Parathyroid adenoma (tissue), 2 donors: Measurements from ENCODE around the gene WNT16.
"Not testable (repeated sequence)": the region's sequence is repeated elsewhere in the genome, so short reads cannot be mapped to it uniquely, and the experiment has no call there.

ENCODE experiments used
- H2AFZ ChIP-seq: fragments of 300-600 bp; sonication (generic); one replicate; pipeline ENCODE4 v1.7.0; 2017; ENCODE audit warnings: antibody characterized with exemption, mild to moderate bottlenecking
- H3K27ac ChIP-seq: fragments of 300-600 bp; sonication (generic); one replicate; pipeline ENCODE4 v1.7.0; 2017
- H3K27me3 ChIP-seq: fragments of 300-600 bp; sonication (generic); one replicate; pipeline ENCODE4 v1.7.0; 2017; ENCODE audit warnings: low read length; ENCODE audit not compliant: control insufficient read depth, insufficient read depth
- H3K36me3 ChIP-seq: fragments of 300-600 bp; sonication (generic); one replicate; pipeline ENCODE4 v1.7.0; 2017; ENCODE audit warnings: low read length; ENCODE audit not compliant: control insufficient read depth, insufficient read depth
- H3K4me1 ChIP-seq: fragments of 300-600 bp; sonication (generic); one replicate; pipeline ENCODE4 v1.7.0; 2017; ENCODE audit warnings: control low read depth
- H3K4me2 ChIP-seq: fragments of 300-600 bp; sonication (generic); one replicate; pipeline ENCODE4 v1.7.0; 2017; ENCODE audit warnings: low read length
- H3K4me3 ChIP-seq: fragments of 300-600 bp; sonication (generic); one replicate; pipeline ENCODE4 v1.7.0; 2017; ENCODE audit warnings: low read depth, low read length
- H3K79me2 ChIP-seq: fragments of 300-600 bp; sonication (generic); one replicate; pipeline ENCODE4 v1.7.0; 2017; ENCODE audit warnings: control low read depth
- H3K9ac ChIP-seq: fragments of 300-600 bp; sonication (generic); one replicate; pipeline ENCODE4 v1.7.0; 2017; ENCODE audit warnings: mild to moderate bottlenecking
- H3K9me3 ChIP-seq: fragments of 300-600 bp; sonication (generic); one replicate; pipeline ENCODE4 v1.7.0; 2017; ENCODE audit warnings: low read length; ENCODE audit not compliant: control insufficient read depth
- TF ChIP-seq, protein P1 (sequence below): fragments of 300-600 bp; sonication (generic); IDR thresholded peaks from one replicate; pipeline ENCODE4 v1.7.0; 2017; ENCODE audit warnings: antibody characterized with exemption, mild to moderate bottlenecking
- donor health status: primary hyperparathyroidism.

WNT16 gene

DNA sequence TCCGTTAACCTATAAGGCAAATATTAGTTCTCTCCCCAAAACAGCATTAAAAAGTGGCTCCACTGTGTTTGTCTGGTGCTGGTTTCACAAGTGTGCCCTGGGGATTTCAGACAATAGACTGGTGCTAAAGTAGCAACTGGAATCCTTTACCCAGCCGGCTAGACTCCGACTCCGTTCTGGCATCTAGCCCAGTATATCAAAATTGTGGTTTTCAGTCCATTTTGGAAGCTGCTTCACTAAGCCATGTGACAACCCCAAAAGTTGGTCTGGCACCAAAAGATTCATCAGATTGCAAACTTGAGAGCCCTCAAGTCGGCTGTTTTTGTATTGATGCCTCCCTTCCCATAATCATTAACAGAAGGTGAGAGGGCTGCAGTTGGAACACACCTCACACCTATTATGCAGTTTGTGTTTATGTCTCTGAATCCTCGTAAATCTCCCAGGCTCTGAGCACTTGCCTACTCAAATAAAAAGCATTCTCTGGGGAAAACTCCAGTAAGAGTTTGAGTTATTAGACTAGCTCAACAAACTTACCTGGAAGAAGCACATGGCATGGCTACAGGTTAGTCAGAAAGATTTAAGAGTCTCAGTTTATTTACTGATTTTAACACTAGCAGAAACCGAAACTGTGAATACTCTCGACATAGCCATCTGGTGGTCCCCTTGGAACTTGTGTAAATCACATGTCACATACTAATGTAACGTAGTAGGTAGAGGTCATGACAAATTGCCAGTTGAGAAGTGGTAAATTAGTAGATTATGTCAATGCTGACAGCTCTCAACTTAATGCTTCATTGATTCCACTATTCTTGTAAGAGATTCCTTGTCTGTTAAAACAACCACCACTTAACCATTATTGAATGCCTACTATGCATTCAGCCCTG is 14.8 kb upstream of the WNT16 start:
- no peak overlapping the region for H3K4me2 ChIP-seq
- no peak overlapping the region for H2AFZ ChIP-seq
- no peak overlapping the region for H3K27ac ChIP-seq
- H3K27me3 ChIP-seq: no peaks in the 10 kb centered on the region
- H3K4me3 ChIP-seq: no peak overlapping the region
- TF ChIP-seq, protein P1, sequence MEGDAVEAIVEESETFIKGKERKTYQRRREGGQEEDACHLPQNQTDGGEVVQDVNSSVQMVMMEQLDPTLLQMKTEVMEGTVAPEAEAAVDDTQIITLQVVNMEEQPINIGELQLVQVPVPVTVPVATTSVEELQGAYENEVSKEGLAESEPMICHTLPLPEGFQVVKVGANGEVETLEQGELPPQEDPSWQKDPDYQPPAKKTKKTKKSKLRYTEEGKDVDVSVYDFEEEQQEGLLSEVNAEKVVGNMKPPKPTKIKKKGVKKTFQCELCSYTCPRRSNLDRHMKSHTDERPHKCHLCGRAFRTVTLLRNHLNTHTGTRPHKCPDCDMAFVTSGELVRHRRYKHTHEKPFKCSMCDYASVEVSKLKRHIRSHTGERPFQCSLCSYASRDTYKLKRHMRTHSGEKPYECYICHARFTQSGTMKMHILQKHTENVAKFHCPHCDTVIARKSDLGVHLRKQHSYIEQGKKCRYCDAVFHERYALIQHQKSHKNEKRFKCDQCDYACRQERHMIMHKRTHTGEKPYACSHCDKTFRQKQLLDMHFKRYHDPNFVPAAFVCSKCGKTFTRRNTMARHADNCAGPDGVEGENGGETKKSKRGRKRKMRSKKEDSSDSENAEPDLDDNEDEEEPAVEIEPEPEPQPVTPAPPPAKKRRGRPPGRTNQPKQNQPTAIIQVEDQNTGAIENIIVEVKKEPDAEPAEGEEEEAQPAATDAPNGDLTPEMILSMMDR: no peak
- no peaks in the 10 kb centered on the region for H3K79me2 ChIP-seq
- no peaks in the 10 kb centered on the region for H3K9me3 ChIP-seq
- H3K4me1 ChIP-seq: no peaks in the 10 kb centered on the region
- no peak overlapping the region for H3K9ac ChIP-seq
- no peaks in the 10 kb centered on the region for H3K36me3 ChIP-seq

DNA sequence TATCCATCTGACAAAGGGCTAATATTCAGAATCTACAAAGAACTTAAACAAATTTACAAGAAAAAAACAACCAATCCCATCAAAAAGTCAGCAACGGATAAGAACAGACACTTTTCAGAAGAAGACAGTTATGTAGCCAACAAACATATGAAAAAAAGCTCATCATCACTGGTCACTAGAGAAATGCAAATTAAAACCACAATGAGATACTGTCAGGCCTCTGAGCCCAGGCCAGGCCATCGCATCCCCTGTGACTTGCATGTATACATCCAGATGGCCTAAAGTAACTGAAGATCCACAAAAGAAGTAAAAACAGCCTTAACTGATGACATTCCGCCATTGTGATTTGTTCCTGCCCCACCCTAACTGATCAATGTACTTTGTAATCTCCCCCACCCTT is 13.6 kb upstream of the WNT16 start:
- H3K9me3 ChIP-seq, H3K79me2 ChIP-seq: not testable (repeated sequence)

DNA sequence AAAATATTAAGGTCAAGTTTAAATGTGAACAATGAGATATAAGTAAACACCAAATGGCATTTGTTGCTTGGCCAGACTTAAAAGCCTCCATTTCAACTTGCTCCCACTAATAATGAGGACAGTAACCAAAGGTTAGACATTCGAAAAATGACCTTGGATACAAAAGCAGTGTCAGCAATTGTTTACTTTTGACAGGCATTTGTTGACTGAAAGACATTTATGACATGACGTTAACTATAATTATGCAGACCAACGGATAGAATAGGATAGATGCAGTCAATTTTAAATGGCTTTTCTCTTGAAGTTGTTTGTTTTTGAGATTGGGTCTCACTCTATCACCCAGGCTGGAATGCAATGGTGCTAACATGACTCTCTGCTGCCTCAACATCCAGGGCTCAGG is 6.3 kb upstream of the WNT16 start:
- no peak overlapping the region for H3K4me2 ChIP-seq
- H3K79me2 ChIP-seq: no peaks in the 10 kb centered on the region
- H3K9me3 ChIP-seq: no peaks in the 10 kb centered on the region
- TF ChIP-seq, protein P1: no peak
- no peak overlapping the region for H3K4me3 ChIP-seq
- H3K9ac ChIP-seq: no peak overlapping the region
- H2AFZ ChIP-seq: no peak overlapping the region
- H3K27me3 ChIP-seq: no peaks in the 10 kb centered on the region
- H3K4me1 ChIP-seq: no peaks in the 10 kb centered on the region
- H3K36me3 ChIP-seq: no peaks in the 10 kb centered on the region
- H3K27ac ChIP-seq: no peak overlapping the region

More for the DNA sequence above, 13.6 kb upstream of the WNT16 start:
- not testable (repeated sequence) for H3K4me2 ChIP-seq, H3K4me3 ChIP-seq, H2AFZ ChIP-seq, H3K9ac ChIP-seq, H3K27me3 ChIP-seq, H3K4me1 ChIP-seq, H3K27ac ChIP-seq, H3K36me3 ChIP-seq

DNA sequence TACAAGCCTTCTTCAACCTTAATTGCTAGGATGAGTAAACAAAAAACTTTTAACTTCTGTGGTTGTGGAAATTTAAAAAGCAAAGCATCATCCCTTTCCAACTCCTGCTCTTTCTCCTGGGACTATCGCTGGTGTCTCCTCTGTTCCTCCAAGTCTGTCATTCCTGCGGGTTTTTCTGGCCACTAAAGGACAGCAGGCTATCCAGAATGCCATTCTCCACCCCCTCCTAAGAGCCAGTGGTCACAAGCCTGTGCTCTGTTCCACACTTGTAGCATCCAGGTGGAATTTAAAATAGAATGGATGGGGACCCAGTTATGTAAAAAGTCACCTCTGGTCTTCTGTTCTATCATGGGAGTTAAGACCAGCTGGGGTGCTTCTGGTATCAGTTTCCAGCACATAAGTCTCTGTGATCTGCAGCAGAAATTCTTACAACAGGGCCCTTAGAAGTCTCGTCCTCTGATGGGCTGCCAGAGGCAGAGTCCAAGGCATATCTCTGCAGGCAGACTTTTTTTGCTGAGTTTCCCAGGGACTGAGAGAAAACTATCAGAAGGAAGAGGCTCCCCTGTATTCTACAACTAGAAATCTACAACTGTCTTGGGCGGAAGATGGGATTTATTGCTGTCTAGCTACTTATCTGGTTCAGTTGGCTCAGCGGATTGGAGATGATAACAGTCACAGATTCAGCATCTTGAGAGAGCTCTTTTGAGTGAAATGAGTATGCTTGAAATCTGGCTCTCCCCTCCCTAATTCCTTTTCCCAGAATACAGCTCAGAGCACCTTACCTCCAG is 5.1 kb upstream of the WNT16 start:
- Histone ChIP-seq H3K79me2 (no peaks in the 10 kb centered on the region), H3K9me3 (no peaks in the 10 kb centered on the region), H3K27me3 (no peaks in the 10 kb centered on the region), H3K4me1 (no peaks in the 10 kb centered on the region), H3K4me2 (no peak overlapping the region), H3K36me3 (no peaks in the 10 kb centered on the region), H2AFZ (no peak overlapping the region), H3K4me3 (no peak overlapping the region), H3K9ac (no peak overlapping the region), H3K27ac (no peak overlapping the region)
- TF ChIP-seq, protein P1: no peak

DNA sequence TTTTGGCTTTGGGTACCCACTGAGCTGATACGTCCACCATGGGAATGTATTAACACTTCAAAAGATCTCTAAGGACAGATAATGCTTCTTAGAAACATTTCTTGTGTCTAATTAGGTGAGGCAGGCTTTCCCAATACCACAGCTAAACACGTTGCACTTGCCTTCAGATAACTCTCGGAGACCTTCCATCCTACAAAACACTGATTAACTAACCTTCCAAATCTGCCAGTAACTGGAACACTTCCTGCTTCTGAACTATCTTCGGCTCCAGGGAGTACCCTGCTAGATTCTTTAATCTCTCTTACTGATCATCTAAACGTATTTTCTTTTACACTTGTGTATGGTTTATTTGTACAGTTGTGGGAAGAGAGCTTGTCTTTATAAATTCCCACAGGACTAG is 1.1 kb upstream of the WNT16 start:
- Histone ChIP-seq H3K4me3 (no peak overlapping the region), H3K4me1 (peaks cover 2% of the 10 kb centered on the region), H3K27ac (no peak overlapping the region), H3K36me3 (no peaks in the 10 kb centered on the region), H3K9me3 (no peaks in the 10 kb centered on the region), H3K4me2 (no peak overlapping the region), H3K27me3 (no peaks in the 10 kb centered on the region), H3K79me2 (no peaks in the 10 kb centered on the region), H2AFZ (no peak overlapping the region), H3K9ac (no peak overlapping the region)
- TF ChIP-seq, protein P1: no peak
